Measurements from ENCODE around the gene PDSS2. TPM values are rescaled to one million over a fixed set of nuclear protein-coding genes. Genes with fewer than 3 reads are reported as not detected.
A peak's percentile ranks its signal among the peaks of the same experiment; 100 is the strongest.
"Not testable (repeated sequence)": the region's sequence is repeated elsewhere in the genome, so short reads cannot be mapped to it uniquely, and the experiment has no call there.

Gene PDSS2
- total RNA-seq, 1 donor: 10.2 TPM

- not testable (repeated sequence) for DNase-seq (ENCODE audit: low read depth in 2 of 3, low spot score in 2 of 3)
These were observed 16.5 kb upstream of the PDSS2 start for GRCh38 chr6:107475826-107476225.

GRCh38 chr6:107475360-107475759, 16.0 kb upstream of the PDSS2 start:
- not testable (repeated sequence) for DNase-seq (ENCODE audit: low read depth in 2 of 3, low spot score in 2 of 3)

- no peak for DNase-seq (ENCODE audit: low read depth in 2 of 3, low spot score in 2 of 3)
These were observed 14.3 kb upstream of the PDSS2 start for GRCh38 chr6:107473660-107474059.

DNA sequence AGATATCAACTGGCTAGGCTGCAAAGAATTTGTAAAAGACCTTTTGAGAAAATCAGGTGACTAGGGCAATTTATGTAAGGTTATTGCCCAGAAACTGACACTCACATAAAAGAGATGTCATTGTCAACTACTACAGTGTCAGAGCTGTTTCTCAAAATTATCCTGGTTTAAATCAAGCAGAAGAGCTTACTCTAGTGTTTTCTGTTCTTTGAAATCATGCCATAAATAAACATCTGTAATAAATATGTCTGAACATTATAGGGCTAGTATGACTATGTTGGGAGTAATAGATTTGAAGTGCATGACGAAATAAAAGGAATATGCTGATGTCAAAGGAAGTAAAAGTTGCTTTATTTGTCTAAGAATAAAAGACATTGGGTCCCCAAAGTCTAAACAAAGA, 11.0 kb upstream of the PDSS2 start:
- no peak for DNase-seq (ENCODE audit: low read depth in 2 of 3, low spot score in 2 of 3)

GRCh38 chr6:107466062-107466461, 6.7 kb upstream of the PDSS2 start:
- no peak for DNase-seq (ENCODE audit: low read depth in 2 of 3, low spot score in 2 of 3)

GRCh38 chr6:107460083-107460631, 793 bp upstream of the PDSS2 start:
- DNase-seq (ENCODE audit: low read depth in 2 of 3, low spot score in 2 of 3): no peak

- DNase-seq (ENCODE audit: low read depth in 2 of 3, low spot score in 2 of 3): peak in 1 of 3 donors; percentile 1
These were observed 587 bp downstream of the PDSS2 start for GRCh38 chr6:107458672-107459282.

DNA sequence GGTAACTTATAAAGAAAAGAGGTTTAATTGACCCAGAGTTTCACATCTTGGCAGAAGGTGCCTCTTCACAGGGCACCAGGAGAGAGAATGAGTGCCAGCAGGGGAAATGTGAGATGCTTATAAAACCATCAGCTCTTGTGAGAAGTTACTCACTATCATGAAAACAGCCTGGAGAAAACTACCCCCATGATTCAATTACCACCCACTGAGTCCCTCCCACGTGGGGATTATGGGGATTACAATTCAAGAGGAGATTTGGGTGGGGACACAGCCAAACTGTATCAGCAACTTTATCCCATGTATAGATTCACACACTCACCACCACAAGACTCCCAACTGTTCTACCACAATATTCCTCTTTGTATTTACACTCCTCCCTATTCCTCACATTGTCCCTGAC, 10.6 kb downstream of the PDSS2 start:
- no peak for DNase-seq (ENCODE audit: low read depth in 2 of 3, low spot score in 2 of 3)

GRCh38 chr6:107447663-107448216, 11.6 kb downstream of the PDSS2 start:
- DNase-seq (ENCODE audit: low read depth in 2 of 3, low spot score in 2 of 3): no peak

DNA sequence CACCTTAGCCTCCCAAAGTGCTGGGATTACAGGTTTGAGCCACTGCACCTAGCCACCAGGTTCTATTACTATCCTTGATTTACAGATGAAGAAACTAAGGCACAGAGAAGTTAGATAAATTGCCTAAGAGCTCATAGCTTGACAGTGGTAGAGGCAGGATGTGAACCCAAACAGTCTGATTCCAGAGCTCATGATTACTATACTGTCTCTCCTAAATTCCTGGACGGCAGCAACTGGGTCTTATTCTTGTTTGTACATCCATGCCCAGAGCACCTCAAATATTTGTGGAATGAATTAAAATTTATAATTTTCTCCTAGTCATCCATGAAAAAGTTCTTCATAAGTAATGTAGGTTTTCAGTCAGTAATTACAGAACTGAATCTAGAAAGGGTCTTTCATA, 15.1 kb downstream of the PDSS2 start:
- no peak for DNase-seq (ENCODE audit: low read depth in 2 of 3, low spot score in 2 of 3)

GRCh38 chr6:107443608-107444267, 15.6 kb downstream of the PDSS2 start:
- DNase-seq (ENCODE audit: low read depth in 2 of 3, low spot score in 2 of 3): no peak

DNA sequence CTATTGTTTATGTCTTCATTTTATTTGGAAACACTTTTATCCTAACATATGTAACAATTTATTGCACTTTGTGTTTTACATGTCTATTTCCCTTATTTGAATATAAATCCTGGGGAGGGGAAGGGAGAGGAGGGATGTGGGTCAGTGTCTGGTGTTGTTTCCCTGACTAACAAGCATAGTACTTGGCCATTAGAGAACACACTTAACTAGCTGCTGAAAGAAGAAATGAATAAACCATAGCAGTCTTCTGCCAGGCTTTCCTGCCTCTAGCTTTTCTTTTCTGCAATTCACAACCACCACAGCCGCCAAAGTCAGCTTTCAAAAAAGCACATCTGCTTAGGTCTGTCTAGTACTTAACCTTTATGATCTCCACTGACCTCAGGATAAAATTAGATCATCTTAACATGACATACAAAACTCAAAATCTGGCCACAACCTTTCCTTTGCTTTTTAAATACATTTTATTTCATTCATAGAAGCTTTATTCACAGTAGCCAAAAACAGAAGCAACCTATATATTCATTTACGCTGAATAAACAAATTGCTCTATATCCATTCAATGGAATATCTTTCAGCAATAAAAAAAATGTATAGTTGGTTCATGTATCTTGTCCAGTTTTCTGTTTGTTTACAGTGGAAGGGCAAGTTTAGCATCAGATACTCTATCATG, 16.3 kb downstream of the PDSS2 start:
- DNase-seq (ENCODE audit: low read depth in 2 of 3, low spot score in 2 of 3): no peak

GRCh38 chr6:107441682-107442081, 17.7 kb downstream of the PDSS2 start:
- DNase-seq (ENCODE audit: low read depth in 2 of 3, low spot score in 2 of 3): no peak

GRCh38 chr6:107440936-107441335, 18.4 kb downstream of the PDSS2 start:
- no peak for DNase-seq (ENCODE audit: low read depth in 2 of 3, low spot score in 2 of 3)

DNA sequence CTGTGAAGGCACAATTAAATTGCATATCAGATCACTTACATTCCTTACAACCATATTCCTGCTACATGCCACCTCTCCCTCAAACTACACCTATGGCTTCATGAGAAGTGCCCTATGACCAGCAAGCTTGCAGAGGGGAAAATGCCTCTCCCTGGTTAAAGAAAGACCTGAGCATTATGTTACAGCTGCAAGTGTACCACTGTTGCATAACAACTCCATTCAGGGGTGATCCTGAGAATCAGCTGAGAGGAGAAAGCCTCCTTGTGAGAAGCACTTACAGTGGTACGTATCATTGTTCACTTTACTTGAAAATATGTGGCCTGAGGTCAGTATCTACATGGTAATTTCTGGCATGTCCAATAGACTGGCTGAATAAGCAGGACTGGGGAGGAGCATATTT, 20.0 kb downstream of the PDSS2 start:
- DNase-seq (ENCODE audit: low read depth in 2 of 3, low spot score in 2 of 3): no peak

GRCh38 chr6:107437691-107438090, 21.7 kb downstream of the PDSS2 start:
- DNase-seq (ENCODE audit: low read depth in 2 of 3, low spot score in 2 of 3): peak in 1 of 3 donors; percentile 6

- DNase-seq (ENCODE audit: low read depth in 2 of 3, low spot score in 2 of 3): no peak
These were observed 22.5 kb downstream of the PDSS2 start for GRCh38 chr6:107436881-107437280.

DNA sequence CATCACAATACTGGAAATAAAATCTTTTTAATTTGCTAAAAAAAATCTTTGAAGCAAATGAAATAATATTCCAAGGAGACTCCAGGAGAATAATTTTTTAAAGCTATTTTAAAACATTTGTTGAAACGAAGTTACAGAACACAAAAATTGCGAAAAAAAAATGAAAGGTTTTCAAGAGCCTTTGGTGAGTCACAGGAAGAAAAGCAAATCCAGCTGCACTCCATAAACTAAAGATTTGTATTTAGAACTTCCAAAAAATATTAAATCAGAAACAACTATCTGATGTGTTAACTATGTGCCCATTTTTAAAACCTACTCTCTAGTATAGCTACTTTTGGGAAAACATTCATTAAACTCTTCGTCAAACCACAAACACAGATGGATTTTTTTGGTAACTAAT, 23.6 kb downstream of the PDSS2 start:
- no peak for DNase-seq (ENCODE audit: low read depth in 2 of 3, low spot score in 2 of 3)

DNA sequence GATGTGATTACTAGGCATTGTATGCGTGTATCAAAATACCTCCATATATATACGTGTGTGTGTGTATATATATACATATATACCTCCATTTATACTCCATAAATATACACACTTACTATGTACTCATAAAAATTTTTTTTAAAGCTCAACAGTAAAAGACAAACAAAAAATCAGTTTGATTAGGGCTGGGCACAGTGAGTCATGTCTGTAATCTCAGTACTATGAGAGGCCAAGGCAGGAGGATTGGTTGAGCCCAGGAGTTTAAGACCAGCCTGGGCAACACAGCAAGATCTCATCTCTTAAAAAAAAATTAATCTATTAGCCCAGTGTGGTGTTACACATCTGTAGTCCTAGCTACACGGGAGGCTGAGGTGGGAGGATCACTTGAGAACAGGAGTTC, 24.6 kb downstream of the PDSS2 start:
- no peak for DNase-seq (ENCODE audit: low read depth in 2 of 3, low spot score in 2 of 3)

DNA sequence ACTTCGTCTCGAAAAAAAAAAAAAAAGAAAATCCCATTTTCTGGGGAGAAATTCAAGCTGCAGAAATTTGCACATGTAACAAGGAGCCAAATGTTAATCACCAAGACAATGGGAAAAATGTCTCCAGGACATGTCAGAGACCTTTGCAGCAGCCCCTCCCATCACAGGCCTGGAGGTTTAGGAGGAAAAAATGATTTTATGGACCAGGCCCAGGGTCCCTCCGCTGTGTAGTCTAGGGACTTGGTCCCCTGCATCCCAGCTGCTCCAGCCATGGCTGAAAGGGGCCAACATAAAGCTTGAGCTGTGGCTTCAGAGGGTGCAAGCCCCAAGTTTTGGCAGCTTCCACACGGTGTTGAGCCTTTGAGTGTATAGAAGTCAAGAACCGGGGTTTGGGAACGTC, 33.4 kb downstream of the PDSS2 start:
- not testable (repeated sequence) for DNase-seq (ENCODE audit: low read depth in 2 of 3, low spot score in 2 of 3)

DNA sequence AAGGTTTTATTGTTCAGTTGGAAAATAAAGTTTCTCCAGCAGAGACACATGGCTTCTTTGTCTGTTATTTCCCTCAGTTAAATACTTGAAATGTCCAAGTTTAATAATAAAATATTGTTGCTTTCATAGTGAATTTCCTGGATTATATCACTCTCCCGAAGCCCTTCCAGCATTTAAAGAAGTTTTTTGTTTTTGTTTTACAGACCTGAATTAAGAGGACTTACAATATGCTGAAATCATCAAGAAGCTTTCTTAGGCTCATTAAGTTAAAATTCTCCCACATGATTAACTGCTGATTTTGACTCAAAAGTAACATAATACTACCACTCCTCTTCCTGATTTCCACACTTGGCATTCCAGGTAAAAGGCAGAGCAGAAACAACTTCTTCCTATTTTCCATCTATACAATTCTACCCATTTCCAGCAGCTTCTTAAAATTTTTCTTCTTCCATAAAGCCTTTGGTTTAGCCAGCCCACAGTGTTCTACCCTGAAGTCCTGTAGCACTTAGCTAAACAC, 35.8 kb downstream of the PDSS2 start:
- DNase-seq (ENCODE audit: low read depth in 2 of 3, low spot score in 2 of 3): no peak
